Adrenal gland (tissue), 5 donors: ENCODE results near the gene MSLN.

ENCODE experiments used
- POLR2A ChIP-seq, 2 donors: fragments of 450-650 bp; IDR thresholded peaks; one replicate each; pipeline ENCODE4 v1.6.1; 2017; ENCODE audit warnings: antibody characterized with exemption in 2 of 2, mild to moderate bottlenecking in 2 of 2, moderate library complexity in 1 of 2
- TF ChIP-seq, protein P1 (sequence below), 6 experiments: fragments of 450-650 bp in 4 of 6; fragments of 200-600 bp in 2 of 6; sonication (generic) in 1 of 6; IDR thresholded peaks; 1 replicate in 5 of 6; 2 replicates in 1 of 6; pipeline versions ENCODE4 v1.5.1 to v1.8.0; 2016 to 2021; ENCODE audit warnings: antibody characterized with exemption in 6 of 6, mild to moderate bottlenecking in 2 of 6, moderate library complexity in 1 of 6
- donor health status: DM: no; HTN: no; CAD: no.

GRCh38 chr16:718922-719321, 41.6 kb upstream of the MSLN start:
- TF ChIP-seq, protein P1, sequence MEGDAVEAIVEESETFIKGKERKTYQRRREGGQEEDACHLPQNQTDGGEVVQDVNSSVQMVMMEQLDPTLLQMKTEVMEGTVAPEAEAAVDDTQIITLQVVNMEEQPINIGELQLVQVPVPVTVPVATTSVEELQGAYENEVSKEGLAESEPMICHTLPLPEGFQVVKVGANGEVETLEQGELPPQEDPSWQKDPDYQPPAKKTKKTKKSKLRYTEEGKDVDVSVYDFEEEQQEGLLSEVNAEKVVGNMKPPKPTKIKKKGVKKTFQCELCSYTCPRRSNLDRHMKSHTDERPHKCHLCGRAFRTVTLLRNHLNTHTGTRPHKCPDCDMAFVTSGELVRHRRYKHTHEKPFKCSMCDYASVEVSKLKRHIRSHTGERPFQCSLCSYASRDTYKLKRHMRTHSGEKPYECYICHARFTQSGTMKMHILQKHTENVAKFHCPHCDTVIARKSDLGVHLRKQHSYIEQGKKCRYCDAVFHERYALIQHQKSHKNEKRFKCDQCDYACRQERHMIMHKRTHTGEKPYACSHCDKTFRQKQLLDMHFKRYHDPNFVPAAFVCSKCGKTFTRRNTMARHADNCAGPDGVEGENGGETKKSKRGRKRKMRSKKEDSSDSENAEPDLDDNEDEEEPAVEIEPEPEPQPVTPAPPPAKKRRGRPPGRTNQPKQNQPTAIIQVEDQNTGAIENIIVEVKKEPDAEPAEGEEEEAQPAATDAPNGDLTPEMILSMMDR (IDR thresholded peaks at IDR 0.05): no peak
- TF ChIP-seq POLR2A (IDR thresholded peaks at IDR 0.05): no peak
